HepG2 (cell line): ENCODE data around the gene AMOT. TPM values are rescaled to one million over a fixed set of nuclear protein-coding genes. Genes with fewer than 3 reads are reported as not detected.

Experiments used
- ATAC-seq: fragments of 200-7000 bp; cut with Tn5 transposase; 3 replicates; pipeline ENCODE4 v1.9.1; 2020; ENCODE audit warnings: mild to moderate bottlenecking, moderate library complexity
- BruUV-seq: library from RNA; stranded (reverse); fragments of 400-500 nt; replicated peaks from 2 replicates; lab custom pipeline; 2021; lab: Mats Ljungman, UMichigan
- CTCF ChIA-PET: fragments of 300-600 bp; formaldehyde crosslinking; extraction: SDS; loops from one replicate; lab custom pipeline; 2021; ENCODE audit warnings: low total read pairs, inconsistent platforms, low intra/inter-chr PET ratio; lab: Yijun Ruan, JAX
- POLR2A ChIA-PET: fragments of 350-600 bp; sonication (Branson Sonifier 250); formaldehyde crosslinking; loops from one replicate; lab custom pipeline; 2020; ENCODE audit warnings: antibody characterized with exemption, inconsistent platforms; lab: Yijun Ruan, JAX
- DNase-seq: peaks from one replicate; pipeline ENCODE4 v3.0.0-alpha.2; 2015; ENCODE audit warnings: low spot score
- FAIRE-seq: peaks from 3 replicates; lab custom pipeline; 2011; peaks lifted over from hg19 to GRCh38; lab: Jason Lieb, UNC
- H2AFZ ChIP-seq: one replicate; pipeline ENCODE4 v1.6.1; 2011; ENCODE audit warnings: low read length, inconsistent platforms
- H3K27ac ChIP-seq: fragments of 300-600 bp; 3 replicates; pipeline ENCODE4 v1.8.0; 2011; ENCODE audit warnings: mixed run types, mild to moderate bottlenecking, mixed read lengths, low read length, inconsistent platforms; ENCODE audit not compliant: insufficient read depth; ENCODE audit errors: extremely low read length
- H3K27me3 ChIP-seq, 2 experiments: fragments of 200-600 bp in 1 of 2; 2 replicates in 1 of 2; 3 replicates in 1 of 2; pipeline versions ENCODE4 v1.6.0 to v1.8.0; 2011; ENCODE audit warnings: low read length in 2 of 2, mild to moderate bottlenecking in 2 of 2, moderate library complexity in 2 of 2, inconsistent platforms in 1 of 2; ENCODE audit not compliant: insufficient read depth in 2 of 2, control insufficient read depth in 1 of 2
- H3K36me3 ChIP-seq, 2 experiments: fragments of 200-600 bp in 1 of 2; replicated peaks in 1 of 2; 2 replicates in 1 of 2; 3 replicates in 1 of 2; pipeline versions ENCODE4 v1.5.1 to v1.8.0; 2011; ENCODE audit warnings: low read length in 2 of 2, inconsistent platforms in 1 of 2; ENCODE audit not compliant: insufficient read depth in 2 of 2, control insufficient read depth in 1 of 2
- H3K4me1 ChIP-seq: 2 replicates; pipeline ENCODE4 v1.5.1; 2012; ENCODE audit warnings: low read length, inconsistent platforms; ENCODE audit not compliant: insufficient read depth
- H3K4me2 ChIP-seq: 2 replicates; pipeline ENCODE4 v1.6.0; 2011; ENCODE audit warnings: low read depth, low read length, inconsistent platforms
- H3K4me3 ChIP-seq, 3 experiments: fragments of 200-600 bp in 1 of 3; sonication (generic), shearing (Covaris generic) in 1 of 3; replicated peaks in 1 of 3; 2 replicates each; pipeline ENCODE4 v1.5.1; 2011 to 2016; ENCODE audit warnings: low read length in 3 of 3, inconsistent platforms in 2 of 3, low read depth in 2 of 3, mild to moderate bottlenecking in 2 of 3, control low read depth in 1 of 3, mixed read lengths in 1 of 3; ENCODE audit not compliant: insufficient read depth in 1 of 3
- H3K79me2 ChIP-seq: one replicate; pipeline ENCODE4 v1.6.1; 2011; ENCODE audit warnings: low read length, inconsistent platforms; ENCODE audit not compliant: insufficient read depth
- H3K9ac ChIP-seq: 2 replicates; pipeline ENCODE4 v1.6.0; 2011; ENCODE audit warnings: mild to moderate bottlenecking, low read depth, low read length, inconsistent platforms; ENCODE audit not compliant: insufficient read depth
- H3K9me3 ChIP-seq: 2 replicates; pipeline ENCODE4 v1.5.1; 2012; ENCODE audit warnings: mild to moderate bottlenecking, low read length
- H4K20me1 ChIP-seq: 2 replicates; pipeline ENCODE4 v1.6.0; 2011; ENCODE audit warnings: inconsistent platforms, mild to moderate bottlenecking, low read length, moderate library complexity; ENCODE audit not compliant: insufficient read depth
- ATM ChIP-seq: fragments of 450-650 bp; IDR thresholded peaks from 2 replicates; pipeline ENCODE4 v1.7.1; 2017; ENCODE audit warnings: mild to moderate bottlenecking, borderline replicate concordance
- HNRNPK ChIP-seq: fragments of 200-400 bp; formaldehyde crosslinking; IDR thresholded peaks from 2 replicates; pipeline ENCODE4 v1.6.1; 2018; ENCODE audit warnings: low read length, low read depth, moderate library complexity, mild to moderate bottlenecking; ENCODE audit not compliant: poor library complexity, severe bottlenecking
- HNRNPLL ChIP-seq: fragments of 200-400 bp; formaldehyde crosslinking; IDR thresholded peaks from 2 replicates; pipeline ENCODE4 v1.6.1; 2017; ENCODE audit warnings: mild to moderate bottlenecking, low read depth, low read length; ENCODE audit not compliant: poor library complexity, severe bottlenecking
- MATR3 ChIP-seq: sonication (generic); formaldehyde crosslinking; IDR thresholded peaks from 2 replicates; pipeline ENCODE4 v1.4.0; 2020; ENCODE audit warnings: missing genetic modification reagents
- NFATC3 ChIP-seq: sonication (generic); formaldehyde crosslinking; IDR thresholded peaks from 2 replicates; pipeline ENCODE4 v1.5.1; 2020; ENCODE audit warnings: mild to moderate bottlenecking, missing genetic modification reagents
- POGZ ChIP-seq: sonication (generic); formaldehyde crosslinking; IDR thresholded peaks from 2 replicates; pipeline ENCODE4 v1.4.0; 2020; ENCODE audit warnings: mild to moderate bottlenecking, missing genetic modification reagents
- RNF219 ChIP-seq: sonication (generic); formaldehyde crosslinking; IDR thresholded peaks from 2 replicates; pipeline ENCODE4 v1.5.0; 2020; ENCODE audit warnings: mild to moderate bottlenecking, missing genetic modification reagents
- U2AF1 ChIP-seq: fragments of 200-400 bp; formaldehyde crosslinking; optimal IDR thresholded peaks from 2 replicates; pipeline ENCODE3; 2017; ENCODE audit warnings: mild to moderate bottlenecking, low read depth, low read length
- ZNF143 ChIP-seq: sonication (generic); formaldehyde crosslinking; IDR thresholded peaks from 2 replicates; pipeline ENCODE4 v1.4.0; 2020; ENCODE audit warnings: missing genetic modification reagents
- WGBS: methylation state at CpG from one replicate; pipeline ENCODE4 v1.1.6; 2017; ENCODE audit warnings: low lambda C conversion rate; 5-methylcytosine and 5-hydroxymethylcytosine counted together
- in situ Hi-C: cut with HindIII; loops from 2 replicates; pipeline ENCODE4 v1.10.0; 2017; ENCODE audit warnings: low pct_unique_long_range_greater_than_20kb; ENCODE audit not compliant: extremely low pct_ligation_motif_present
- intact Hi-C: fragments of 100-400 bp; cut with micrococcal nuclease; formaldehyde crosslinking; loops from one replicate; pipeline ENCODE4 v1.10.0; 2022; ENCODE audit not compliant: unreplicated experiment
- polyA plus RNA-seq, 8 experiments: library from polyadenylated mRNA; depleted of rRNA in 3 of 8; stranded (reverse) in 7 of 8; unstranded in 1 of 8; fragments of >200 nt; fragmentation: Illumina TruSeq in 4 of 8; extraction: Trizol in 4 of 8; gene quantifications; 2 replicates each; pipeline versions ENCODE4 v1.2.1 to v1.2.3, GENCODE V29; 2011 to 2016; ENCODE audit warnings: low read depth in 4 of 8, missing spikeins in 1 of 8, mixed read lengths in 1 of 8; ENCODE audit not compliant: insufficient read depth in 1 of 8
- total RNA-seq, 5 experiments: library from RNA; depleted of rRNA; stranded (reverse); fragments of >200 nt; fragmentation: Illumina TruSeq; extraction: Trizol; gene quantifications; 2 replicates each; pipeline ENCODE4 v1.2.3, GENCODE V29; 2016; ENCODE audit warnings: low read depth in 1 of 5
- TF ChIP-seq, protein P1 (sequence below): sonication (generic); formaldehyde crosslinking; IDR thresholded peaks from 2 replicates; pipeline ENCODE4 v1.4.0; 2020; ENCODE audit warnings: mild to moderate bottlenecking, missing genetic modification reagents
- TF ChIP-seq, protein P2 (sequence below): sonication (generic); formaldehyde crosslinking; IDR thresholded peaks from 2 replicates; pipeline ENCODE4 v1.8.1; 2023; ENCODE audit warnings: missing genetic modification reagents, mild to moderate bottlenecking, borderline replicate concordance

Gene AMOT
- total and polyA plus RNA-seq, 2 of the 13 experiments (the other 11 are each of a cell fraction or from before 2014, with no cell fraction given), result 0.13 to 0.91 TPM

DNA sequence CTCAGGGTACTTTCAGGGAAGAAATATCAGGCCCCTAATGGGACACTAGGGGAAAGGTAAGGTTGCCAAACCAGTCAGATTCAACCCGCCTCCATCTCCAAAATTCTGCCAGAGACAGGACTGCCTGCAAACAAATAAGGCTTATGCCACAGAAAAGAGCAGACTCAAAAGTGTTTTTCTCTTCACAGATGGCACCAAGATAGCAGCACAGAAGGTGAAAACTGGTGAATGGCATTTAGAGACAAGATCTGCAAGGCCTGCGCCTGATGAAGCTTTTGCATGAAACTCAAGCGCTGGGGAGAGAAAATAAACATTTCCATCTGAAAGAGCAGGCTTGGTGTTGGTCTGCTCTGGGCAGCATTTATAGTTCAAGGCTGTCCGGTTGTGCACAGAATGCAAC is 27.9 kb downstream of the AMOT start:
- intact Hi-C loops, result no loop called here
- BruUV-seq, result no TSS peak
- Histone ChIP-seq H3K27me3 (no peaks in the 10 kb centered on the region), H3K9ac (no peak overlapping the region), H3K9me3 (no peaks in the 10 kb centered on the region), H3K4me2 (no peak overlapping the region), H3K36me3 (no peaks in the 10 kb centered on the region), H2AFZ (no peak overlapping the region), H3K79me2 (no peaks in the 10 kb centered on the region), H4K20me1 (no peaks in the 10 kb centered on the region), H3K4me3 (no peak overlapping the region), H3K4me1 (no peaks in the 10 kb centered on the region), H3K27ac (no peak overlapping the region)
- in situ Hi-C loops, result no loop called here
- TF ChIP-seq U2AF1, result no peak
- TF ChIP-seq HNRNPLL, result no peak
- no peak for TF ChIP-seq ATM
- no peak for TF ChIP-seq MATR3
- TF ChIP-seq, protein P1, sequence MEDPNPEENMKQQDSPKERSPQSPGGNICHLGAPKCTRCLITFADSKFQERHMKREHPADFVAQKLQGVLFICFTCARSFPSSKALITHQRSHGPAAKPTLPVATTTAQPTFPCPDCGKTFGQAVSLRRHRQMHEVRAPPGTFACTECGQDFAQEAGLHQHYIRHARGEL (CRISPR knock-in tag), result no peak
- TF ChIP-seq RNF219 (CRISPR knock-in tag), result no peak
- no peak for TF ChIP-seq NFATC3
- TF ChIP-seq HNRNPK, result no peak
- TF ChIP-seq, protein P2, sequence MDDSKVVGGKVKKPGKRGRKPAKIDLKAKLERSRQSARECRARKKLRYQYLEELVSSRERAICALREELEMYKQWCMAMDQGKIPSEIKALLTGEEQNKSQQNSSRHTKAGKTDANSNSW, result no peak
- TF ChIP-seq ZNF143 (CRISPR knock-in tag), result no peak
- TF ChIP-seq POGZ, result no peak
- ATAC-seq (no peak), FAIRE-seq (no peak), DNase-seq (no peak)
- POLR2A ChIA-PET, result no interaction called here
- CTCF ChIA-PET, result no interaction called here
- WGBS, result 84% methylated on average over 4 of the region's 4 CpGs
